GM15510 (cell line): Measurements from ENCODE around the gene SSBP1.

Experiments used
- POLR2A ChIP-seq: IDR thresholded peaks from 3 replicates; pipeline ENCODE4 v1.6.1; 2011; ENCODE audit warnings: borderline replicate concordance; ENCODE audit not compliant: insufficient read length; ENCODE audit errors: extremely low read depth

SSBP1 gene, protein sequence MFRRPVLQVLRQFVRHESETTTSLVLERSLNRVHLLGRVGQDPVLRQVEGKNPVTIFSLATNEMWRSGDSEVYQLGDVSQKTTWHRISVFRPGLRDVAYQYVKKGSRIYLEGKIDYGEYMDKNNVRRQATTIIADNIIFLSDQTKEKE

DNA sequence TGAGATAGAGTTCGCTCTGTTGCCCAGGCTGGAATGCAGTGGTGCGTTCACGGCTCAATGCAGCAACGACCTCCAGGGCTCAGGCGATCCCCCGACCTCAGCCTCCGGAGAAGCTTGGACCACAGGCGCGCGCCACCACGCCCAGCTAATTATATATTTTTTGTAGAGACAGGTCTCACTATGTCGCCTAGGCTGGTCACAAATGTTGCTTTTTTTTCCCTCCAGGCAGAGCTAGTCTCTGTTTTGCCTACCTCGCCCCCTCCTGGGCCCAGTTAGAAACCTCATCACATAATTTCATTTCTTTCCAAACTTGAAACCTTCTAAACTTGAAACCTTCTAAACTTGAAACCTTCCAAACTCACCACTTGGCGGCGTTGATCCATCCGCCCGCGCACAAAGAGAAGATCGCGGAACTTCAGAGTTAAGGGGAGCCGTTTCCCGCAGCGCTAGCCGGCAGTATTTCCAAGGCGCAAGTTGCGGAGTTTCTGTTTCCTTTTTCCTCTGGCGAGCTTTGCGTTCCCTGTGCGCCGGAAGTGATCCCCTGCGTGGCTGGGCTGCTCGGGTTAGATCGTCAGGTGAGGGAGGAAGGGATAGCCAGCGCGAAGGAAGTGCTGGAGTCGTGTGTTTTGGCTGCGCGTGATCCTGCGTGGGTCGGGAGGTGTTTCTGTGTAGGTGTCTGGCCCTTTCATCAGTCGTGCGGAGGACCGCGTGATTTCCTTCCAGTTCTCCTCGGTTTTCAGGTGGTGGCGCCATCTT is at the start of gene SSBP1:
SSBP1 (plus strand) TSS at position 523 of the 756 bp plus-strand sequence. CDS start 809 bp downstream, outside the sequence.
- peak; percentile 88 for TF ChIP-seq POLR2A

DNA sequence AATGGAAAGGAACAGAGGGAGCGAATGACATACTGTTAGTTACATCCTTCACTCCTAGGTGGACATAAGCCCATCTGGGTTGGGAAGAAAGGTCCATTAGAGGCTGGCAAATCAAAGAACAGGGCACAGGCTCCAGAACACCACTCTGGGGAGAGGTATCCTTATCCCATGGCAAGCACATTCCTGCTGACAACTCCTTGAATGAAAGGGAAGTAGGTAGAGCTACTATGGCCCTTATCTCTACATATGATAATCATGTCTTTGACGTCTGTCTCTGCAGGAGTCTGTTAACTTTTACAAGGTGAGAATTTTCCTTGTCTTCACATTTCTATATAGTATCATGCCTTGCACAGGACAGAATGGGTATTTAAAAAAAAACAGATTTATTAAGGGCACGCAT is 46.6 kb upstream of the SSBP1 start:
- TF ChIP-seq POLR2A, result no peak

DNA sequence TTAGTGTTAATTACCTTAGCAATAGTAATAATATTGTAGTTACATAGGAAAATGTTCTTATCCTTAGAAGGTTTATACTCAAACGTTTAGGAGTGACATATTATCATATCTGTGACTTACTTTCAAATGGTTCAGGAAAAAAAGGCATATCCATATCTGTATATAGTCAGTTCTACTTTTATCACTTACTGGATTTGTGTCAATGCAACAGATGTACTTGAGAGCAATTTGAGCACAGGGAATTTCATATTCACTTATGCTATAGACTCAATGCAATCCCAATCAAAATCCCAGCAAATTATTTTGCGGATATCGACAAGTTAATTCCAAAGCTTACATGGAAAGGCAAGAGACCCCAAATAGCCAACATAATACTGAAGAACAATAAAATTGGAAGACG is 46.2 kb upstream of the SSBP1 start:
- TF ChIP-seq POLR2A, result no peak

DNA sequence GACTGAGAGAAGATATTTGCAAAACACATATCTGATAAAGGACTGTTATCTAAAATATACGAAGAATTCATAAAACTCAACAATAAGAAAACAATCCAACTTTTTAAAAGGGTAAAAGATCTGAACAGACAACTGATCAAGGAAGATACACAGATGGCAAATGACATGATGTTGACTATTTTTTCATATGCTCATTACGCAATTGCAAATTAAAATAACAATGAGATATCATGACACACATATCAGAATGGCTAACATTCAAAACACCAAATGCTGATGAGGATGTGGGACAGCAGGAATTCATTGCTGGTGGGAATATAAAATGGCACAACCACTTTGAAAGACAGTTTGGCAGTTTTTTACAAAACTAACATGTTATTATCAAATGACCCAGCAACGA is 45.1 kb upstream of the SSBP1 start:
- no peak for TF ChIP-seq POLR2A

DNA sequence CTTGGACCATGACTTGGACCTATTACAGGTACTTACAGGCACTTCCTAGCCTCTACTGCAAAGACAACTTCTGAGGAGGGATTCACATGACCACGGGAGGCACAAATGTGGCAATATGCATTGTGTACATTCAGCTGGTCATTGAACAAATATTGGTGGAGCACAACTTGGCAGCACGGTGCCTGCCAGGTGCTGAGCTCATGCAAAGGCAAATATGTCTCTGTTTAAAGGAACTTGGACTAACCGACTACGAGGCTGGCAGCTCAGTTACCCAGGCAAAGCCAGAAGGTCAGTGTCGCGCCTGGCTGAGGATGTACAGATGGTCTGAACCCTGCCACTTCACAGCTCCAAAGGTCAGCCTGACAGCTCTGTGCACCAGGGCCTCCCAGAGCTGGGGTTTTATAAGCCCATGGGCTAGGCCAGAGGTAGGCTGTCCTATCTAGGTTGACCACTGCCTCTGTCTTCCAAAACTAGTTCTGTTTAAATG is 42.3 kb upstream of the SSBP1 start:
- no peak for TF ChIP-seq POLR2A

DNA sequence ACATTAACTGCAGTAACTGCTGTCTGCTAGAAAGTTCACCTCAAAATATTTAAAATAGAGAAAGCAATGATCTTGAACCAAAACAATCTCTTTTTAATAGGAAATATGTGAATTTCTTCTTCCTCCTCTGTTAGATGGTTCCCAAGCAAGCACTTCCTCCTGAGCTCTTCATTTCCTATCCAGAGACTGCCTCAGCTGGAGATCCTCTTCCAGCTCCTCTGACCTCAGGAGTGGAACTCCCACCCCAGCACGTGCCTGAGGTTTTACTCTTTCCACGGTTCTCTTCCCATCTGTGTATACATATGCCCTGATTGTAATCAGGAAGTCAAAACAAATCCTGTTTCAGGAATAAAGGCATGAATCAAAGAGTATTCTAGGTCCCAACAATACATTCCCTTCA is 41.8 kb upstream of the SSBP1 start:
- no peak for TF ChIP-seq POLR2A

DNA sequence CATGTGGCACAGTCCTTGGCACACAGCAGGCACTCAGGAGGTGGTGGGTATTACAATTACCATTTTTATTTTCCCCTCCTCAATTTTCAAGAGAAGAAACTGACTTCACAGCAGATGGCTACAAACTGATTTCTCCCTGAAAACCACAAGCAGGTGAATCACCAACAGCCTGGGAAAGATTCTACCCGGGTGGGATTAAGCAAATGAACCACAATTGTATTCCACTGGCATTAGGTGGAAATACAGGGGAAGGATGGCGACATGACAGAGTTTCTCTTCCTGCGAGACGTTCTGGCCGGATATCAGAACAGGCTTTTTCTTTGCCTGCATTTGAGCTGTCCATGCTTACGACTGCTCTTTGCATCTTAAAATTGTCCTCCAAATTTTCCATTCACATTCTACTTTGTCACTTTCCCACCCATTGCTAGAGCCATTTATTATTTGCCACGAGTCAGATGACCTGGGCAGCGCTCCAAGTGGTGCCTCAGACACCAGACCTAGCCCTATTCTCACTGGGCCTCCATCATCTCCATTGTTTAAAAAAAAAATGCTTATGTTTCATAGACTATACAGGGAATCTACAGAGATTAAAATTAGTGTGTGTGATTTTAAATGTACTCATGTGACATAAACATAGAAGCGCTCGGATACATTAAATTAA is 40.8 kb upstream of the SSBP1 start:
- TF ChIP-seq POLR2A, result no peak

DNA sequence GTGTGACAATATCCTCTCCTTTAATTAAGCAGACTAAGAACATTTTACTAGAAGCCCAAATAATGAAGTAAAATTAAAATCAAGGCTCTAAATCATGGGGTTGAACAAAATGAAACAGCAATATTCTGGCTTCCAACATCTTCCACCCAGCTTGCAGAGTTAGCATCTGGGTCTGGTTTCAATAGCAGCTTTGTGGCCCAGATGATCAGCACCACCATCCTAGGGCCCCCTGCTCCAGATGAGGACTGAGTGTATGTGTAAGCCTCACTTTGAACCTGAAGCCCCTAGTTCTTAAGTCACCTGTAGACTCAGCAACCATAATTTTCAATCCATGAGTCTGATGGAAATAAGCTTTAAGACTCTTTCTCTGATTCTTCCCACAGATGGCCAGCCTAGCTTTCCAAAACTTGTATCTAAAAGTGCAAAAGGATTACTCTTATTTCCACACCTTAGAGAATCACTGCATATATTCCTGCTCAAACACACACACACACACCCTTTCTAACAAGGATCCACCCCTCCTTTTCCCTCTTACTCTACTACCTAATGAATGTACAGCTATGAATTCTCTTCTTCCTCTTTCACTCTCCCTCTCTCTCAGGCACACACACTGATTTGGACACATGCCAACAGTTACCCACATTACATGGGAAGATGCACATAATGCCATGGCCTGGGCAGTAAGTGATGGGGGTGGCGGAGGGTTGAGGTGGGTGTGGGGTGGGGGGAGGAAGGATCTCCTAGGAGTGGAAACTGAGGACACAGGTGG is 39.7 kb upstream of the SSBP1 start:
- no peak for TF ChIP-seq POLR2A

DNA sequence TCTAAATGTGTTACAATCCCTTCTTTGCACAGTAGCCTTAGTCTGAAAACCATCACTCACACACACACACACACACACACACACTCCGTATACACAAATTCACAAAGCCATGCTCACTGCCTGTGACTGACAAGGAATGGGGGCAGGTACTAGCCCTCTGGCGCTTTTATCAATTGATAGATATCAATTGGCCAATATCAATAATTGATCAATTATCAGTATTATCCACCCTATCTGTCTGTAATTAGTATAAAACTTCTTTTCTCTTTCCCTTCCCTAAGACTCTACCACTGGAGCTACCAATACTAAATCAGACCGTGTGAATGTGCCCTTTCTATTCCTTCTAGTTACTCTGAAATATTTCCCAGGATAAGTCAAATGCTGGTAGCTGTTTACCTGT is 38.3 kb upstream of the SSBP1 start:
- TF ChIP-seq POLR2A, result no peak

DNA sequence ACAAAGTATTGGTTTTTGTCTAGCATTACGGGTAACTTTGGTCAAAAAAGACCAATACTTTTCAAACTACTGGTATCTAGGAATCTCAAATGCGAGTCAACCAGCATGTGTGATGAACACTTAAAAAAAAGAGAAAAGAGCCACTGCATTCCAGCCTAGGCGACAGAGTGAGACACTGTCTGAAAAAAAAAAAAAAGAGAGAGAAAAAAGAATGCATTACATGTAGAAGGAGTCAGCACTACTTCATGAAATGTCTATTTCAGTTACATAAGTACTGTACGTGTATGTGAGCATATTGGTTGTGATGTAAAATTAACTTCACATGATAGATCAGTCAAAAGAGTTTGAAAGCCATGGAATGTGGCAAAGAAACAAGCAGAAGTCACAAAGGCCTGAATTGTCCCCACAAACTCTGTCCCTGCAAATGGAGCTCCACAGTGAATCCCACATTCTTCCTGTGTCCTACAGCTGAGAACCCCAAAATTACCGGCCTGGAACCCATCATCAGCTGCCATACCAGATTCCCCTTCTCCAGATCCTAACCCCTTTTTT is 37.8 kb upstream of the SSBP1 start:
- no peak for TF ChIP-seq POLR2A

DNA sequence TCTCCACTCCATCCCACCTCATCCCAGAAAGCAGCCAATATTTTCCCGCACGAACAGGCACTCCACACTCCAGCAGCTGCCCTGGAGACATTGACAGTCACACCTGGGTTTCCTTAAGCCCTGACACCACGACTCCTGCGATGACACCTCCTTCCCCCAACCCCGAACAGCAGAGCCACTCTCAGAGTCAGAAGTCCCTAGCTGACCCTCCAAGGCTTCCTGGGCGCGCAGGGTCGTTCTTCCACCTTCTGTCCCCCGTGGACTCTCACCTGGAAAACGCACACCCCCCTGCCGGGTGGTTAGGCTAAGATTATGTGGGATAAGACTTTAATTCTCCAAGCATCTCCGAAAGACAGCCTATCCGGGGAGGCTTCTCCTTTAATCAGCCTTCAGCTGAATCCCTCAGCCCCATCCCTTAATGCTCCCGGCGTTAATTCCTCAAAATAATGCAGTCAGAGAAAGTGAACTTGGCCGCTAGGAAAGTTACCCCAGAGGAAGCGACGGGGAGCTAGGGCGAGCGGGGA is 37.2 kb upstream of the SSBP1 start:
- no peak for TF ChIP-seq POLR2A

DNA sequence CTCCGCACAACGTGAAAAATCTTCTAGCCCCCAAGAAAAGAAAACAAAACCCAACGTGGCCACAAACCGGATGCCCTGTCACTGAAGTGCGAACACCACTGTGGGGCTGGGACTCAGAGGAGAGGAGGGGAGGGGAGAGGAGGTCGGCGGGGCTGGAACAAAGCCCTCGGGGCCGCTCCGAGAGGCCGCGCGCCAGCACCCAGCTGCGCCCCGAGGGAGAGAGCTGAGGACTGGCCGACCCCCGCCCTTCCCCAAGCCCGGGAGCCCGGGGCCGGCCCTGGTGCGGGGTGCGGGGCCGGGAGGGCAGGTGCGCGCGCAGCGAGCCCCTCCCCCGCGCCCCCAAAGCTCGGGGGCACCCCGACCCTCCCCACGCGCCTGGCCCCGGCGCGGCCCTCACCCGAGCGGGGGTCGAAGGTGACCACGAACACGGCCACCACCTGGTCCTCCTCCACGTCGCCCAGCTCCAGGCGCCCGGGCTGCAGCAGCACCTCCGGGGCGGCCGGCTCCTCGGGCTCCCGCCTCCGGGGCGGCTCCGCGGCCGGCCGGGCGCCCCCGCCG is 36.6 kb upstream of the SSBP1 start:
- TF ChIP-seq POLR2A, result peak; percentile 48

DNA sequence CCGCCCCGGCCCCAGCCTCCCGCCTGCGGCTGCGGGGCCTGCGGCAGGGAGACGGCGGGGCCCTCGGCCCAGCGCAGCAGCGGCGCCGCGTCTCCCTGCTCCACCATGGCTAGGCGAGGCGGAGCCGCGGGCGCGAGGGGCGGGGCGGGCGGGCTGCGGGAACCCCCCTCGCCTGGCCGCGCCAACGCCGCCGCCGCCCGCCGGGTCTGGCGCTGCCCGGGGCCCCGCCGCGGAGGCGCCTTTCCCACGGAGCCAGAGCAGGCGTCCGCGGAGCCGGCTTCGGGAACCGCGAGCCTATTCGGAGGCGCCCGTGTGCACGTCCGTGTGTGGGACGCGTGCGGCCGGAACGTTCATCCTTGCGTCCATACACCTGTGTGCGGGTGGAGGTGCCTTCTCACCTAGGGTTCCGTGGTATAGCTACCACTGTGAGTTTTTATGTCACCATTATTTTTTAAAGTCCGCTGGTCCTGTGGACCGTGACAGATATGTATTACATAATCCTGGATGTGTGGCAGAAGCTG is 36.1 kb upstream of the SSBP1 start, which contains the start of gene DENND11:
DENND11 (minus strand) TSS at position 120 of the 521 bp plus-strand sequence; CDS start at position 107, 13 bp downstream.
- TF ChIP-seq POLR2A, result peak; percentile 55

DNA sequence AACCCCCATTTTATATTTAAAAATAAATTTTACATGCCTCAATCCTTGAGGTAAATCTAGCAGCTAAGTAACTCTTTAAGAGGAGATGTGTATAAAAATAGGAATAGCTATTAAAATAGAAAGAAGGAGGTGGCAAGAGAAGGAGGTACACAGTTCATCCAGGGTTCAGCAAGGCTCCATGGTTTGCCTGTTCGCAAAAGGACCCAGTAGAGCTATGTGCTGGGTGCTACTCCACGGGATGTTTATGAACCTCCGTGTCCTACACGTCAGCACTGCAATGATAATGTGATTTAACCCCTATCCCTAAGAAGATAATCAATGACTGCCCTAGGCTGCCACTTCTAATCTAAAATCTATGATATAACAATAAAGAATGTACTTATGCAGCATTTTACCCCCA is 35.3 kb upstream of the SSBP1 start:
- no peak for TF ChIP-seq POLR2A
